ENCODE results near the gene TUBA4A.

The TUBA4A gene

GRCh38 chr2:219278655-219279150 lies 25.0 kb upstream of the TUBA4A start:
- Histone ChIP-seq H3K27me3 (ENCODE audit: insufficient read depth, poor library complexity, severe bottlenecking) (no peaks in the 10 kb centered on the region), H3K4me3 (replicated peaks; ENCODE audit: insufficient read depth, low read length) (peak overlapping the region; percentile 47), H3K27ac (replicated peaks) (no peak overlapping the region)
- no peak for DNase-seq (ENCODE audit: low read depth in 1 of 2, low spot score in 1 of 2)
- TF ChIP-seq POLR2AphosphoS5 (IDR thresholded peaks at IDR 0.05; ENCODE audit: low read depth) = no peak
- TF ChIP-seq REST (IDR thresholded peaks at IDR 0.05; ENCODE audit: insufficient replicate concordance, low read depth) = no peak
- TF ChIP-seq SPI1 (IDR thresholded peaks at IDR 0.05; ENCODE audit: borderline replicate concordance, low read depth) = no peak
- TF ChIP-seq GABPA (IDR thresholded peaks at IDR 0.05; ENCODE audit: low read depth) = no peak
- no peak for TF ChIP-seq CTCF (IDR thresholded peaks at IDR 0.05; ENCODE audit: insufficient read depth, low read length)

GRCh38 chr2:219277703-219278654 lies 24.3 kb upstream of the TUBA4A start:
- Histone ChIP-seq H3K27me3 (ENCODE audit: insufficient read depth, poor library complexity, severe bottlenecking) (no peaks in the 10 kb centered on the region), H3K4me3 (replicated peaks; ENCODE audit: insufficient read depth, low read length) (no peak overlapping the region), H3K27ac (replicated peaks) (no peak overlapping the region)
- TF ChIP-seq POLR2AphosphoS5 (IDR thresholded peaks at IDR 0.05; ENCODE audit: low read depth) = no peak
- peak; percentile 97 for TF ChIP-seq CTCF (IDR thresholded peaks at IDR 0.05; ENCODE audit: insufficient read depth, low read length)
- TF ChIP-seq SPI1 (IDR thresholded peaks at IDR 0.05; ENCODE audit: borderline replicate concordance, low read depth) = peak; percentile 59; the same call in 1 of the 2 replicates
- no peak for TF ChIP-seq REST (IDR thresholded peaks at IDR 0.05; ENCODE audit: insufficient replicate concordance, low read depth)
- TF ChIP-seq GABPA (IDR thresholded peaks at IDR 0.05; ENCODE audit: low read depth) = no peak
- DNase-seq (ENCODE audit: low read depth in 1 of 2, low spot score in 1 of 2) = peak; percentile 39 to 61

- no peak for DNase-seq (ENCODE audit: low read depth in 1 of 2, low spot score in 1 of 2)
- no peak overlapping the region for H3K27ac ChIP-seq (replicated peaks)
- no peak overlapping the region for H3K4me3 ChIP-seq (replicated peaks; ENCODE audit: insufficient read depth, low read length)
- no peaks in the 10 kb centered on the region for H3K27me3 ChIP-seq (ENCODE audit: insufficient read depth, poor library complexity, severe bottlenecking)
- TF ChIP-seq CTCF (IDR thresholded peaks at IDR 0.05; ENCODE audit: insufficient read depth, low read length) = no peak
- TF ChIP-seq GABPA (IDR thresholded peaks at IDR 0.05; ENCODE audit: low read depth) = no peak
- TF ChIP-seq REST (IDR thresholded peaks at IDR 0.05; ENCODE audit: insufficient replicate concordance, low read depth) = no peak
- TF ChIP-seq POLR2AphosphoS5 (IDR thresholded peaks at IDR 0.05; ENCODE audit: low read depth) = no peak
- TF ChIP-seq SPI1 (IDR thresholded peaks at IDR 0.05; ENCODE audit: borderline replicate concordance, low read depth) = no peak
These were observed 20.7 kb upstream of the TUBA4A start for GRCh38 chr2:219274361-219274921.
